Neural progenitor cell (in vitro differentiated cells): ENCODE measurements around the gene PLEKHA1. TPM values are rescaled to one million over a fixed set of nuclear protein-coding genes. Genes with fewer than 3 reads are reported as not detected.

Experiments
- DNase-seq: peaks from one replicate; pipeline ENCODE4 v3.0.0-alpha.2; 2016; ENCODE audit warnings: low spot score
- H2AFZ ChIP-seq: fragments of 200-600 bp; sonication (generic); replicated peaks from 2 replicates; pipeline ENCODE4 v1.6.1; 2016; ENCODE audit warnings: antibody characterized with exemption
- H3F3A ChIP-seq: fragments of 200-600 bp; sonication (generic); 2 replicates; pipeline ENCODE4 v1.6.1; 2016; ENCODE audit warnings: antibody characterized with exemption, low read depth
- H3K27ac ChIP-seq: fragments of 200-600 bp; sonication (generic); 2 replicates; pipeline ENCODE4 v1.5.1; 2016; ENCODE audit warnings: mild to moderate bottlenecking
- H3K27me3 ChIP-seq: fragments of 200-600 bp; sonication (generic); 2 replicates; pipeline ENCODE4 v1.6.1; 2016; ENCODE audit warnings: mild to moderate bottlenecking, moderate library complexity
- H3K36me3 ChIP-seq: fragments of 200-600 bp; sonication (generic); 2 replicates; pipeline ENCODE4 v1.5.1; 2016
- H3K4me1 ChIP-seq: fragments of 200-600 bp; sonication (generic); 2 replicates; pipeline ENCODE4 v1.6.1; 2016; ENCODE audit warnings: mixed run types
- H3K4me2 ChIP-seq: fragments of 200-600 bp; sonication (generic); 2 replicates; pipeline ENCODE4 v1.6.1; 2016
- H3K4me3 ChIP-seq: fragments of 200-600 bp; sonication (generic); 2 replicates; pipeline ENCODE4 v1.5.1; 2016
- H3K79me2 ChIP-seq: fragments of 200-600 bp; sonication (generic); 2 replicates; pipeline ENCODE4 v1.6.1; 2016; ENCODE audit warnings: low read depth
- H3K9ac ChIP-seq: fragments of 200-600 bp; sonication (generic); 2 replicates; pipeline ENCODE4 v1.6.1; 2016
- H3K9me3 ChIP-seq: fragments of 200-600 bp; sonication (generic); 2 replicates; pipeline ENCODE4 v1.5.1; 2016; ENCODE audit warnings: low read depth
- H4K20me1 ChIP-seq: fragments of 200-600 bp; sonication (generic); 2 replicates; pipeline ENCODE4 v1.6.1; 2016; ENCODE audit warnings: low read depth
- H3K27ac Mint-ChIP-seq: 3 replicates; pipeline ENCODE4 v1.8.0; 2021; ENCODE audit warnings: mixed read lengths
- H3K27me3 Mint-ChIP-seq: 2 replicates; pipeline ENCODE4 v1.8.0; 2022; ENCODE audit warnings: low read depth, mild to moderate bottlenecking, inconsistent platforms, moderate library complexity, mixed read lengths; ENCODE audit not compliant: insufficient read depth
- H3K36me3 Mint-ChIP-seq: 3 replicates; pipeline ENCODE4 v1.8.0; 2021; ENCODE audit warnings: mixed read lengths
- H3K4me1 Mint-ChIP-seq: 3 replicates; pipeline ENCODE4 v1.8.0; 2021; ENCODE audit warnings: mixed read lengths
- H3K4me3 Mint-ChIP-seq: 3 replicates; pipeline ENCODE4 v1.8.0; 2021; ENCODE audit warnings: mild to moderate bottlenecking, moderate library complexity, mixed read lengths
- H3K9me3 Mint-ChIP-seq: 3 replicates; pipeline ENCODE4 v1.8.0; 2020; ENCODE audit warnings: mixed read lengths
- EZH2 ChIP-seq: fragments of 200-600 bp; sonication (generic); IDR thresholded peaks from 2 replicates; pipeline ENCODE4 v1.6.1; 2017; ENCODE audit warnings: antibody characterized with exemption, mild to moderate bottlenecking, moderate library complexity
- EZH2phosphoT487 ChIP-seq: fragments of 200-600 bp; sonication (generic); IDR thresholded peaks from 2 replicates; pipeline ENCODE4 v1.6.1; 2017; ENCODE audit warnings: antibody characterized with exemption
- total RNA-seq: library from RNA; depleted of rRNA; stranded (reverse); fragments of >200 nt; gene quantifications from 2 replicates; pipeline ENCODE4 v1.2.3, GENCODE V29; 2015; ENCODE audit warnings: low replicate concordance
- TF ChIP-seq, protein P1 (sequence below): fragments of 200-600 bp; sonication (generic); IDR thresholded peaks from 2 replicates; pipeline ENCODE4 v1.5.1; 2017; ENCODE audit warnings: antibody characterized with exemption, mild to moderate bottlenecking

PLEKHA1 gene
- total RNA-seq, 1 donor from 2014 or later, result 79.1 TPM

DNA sequence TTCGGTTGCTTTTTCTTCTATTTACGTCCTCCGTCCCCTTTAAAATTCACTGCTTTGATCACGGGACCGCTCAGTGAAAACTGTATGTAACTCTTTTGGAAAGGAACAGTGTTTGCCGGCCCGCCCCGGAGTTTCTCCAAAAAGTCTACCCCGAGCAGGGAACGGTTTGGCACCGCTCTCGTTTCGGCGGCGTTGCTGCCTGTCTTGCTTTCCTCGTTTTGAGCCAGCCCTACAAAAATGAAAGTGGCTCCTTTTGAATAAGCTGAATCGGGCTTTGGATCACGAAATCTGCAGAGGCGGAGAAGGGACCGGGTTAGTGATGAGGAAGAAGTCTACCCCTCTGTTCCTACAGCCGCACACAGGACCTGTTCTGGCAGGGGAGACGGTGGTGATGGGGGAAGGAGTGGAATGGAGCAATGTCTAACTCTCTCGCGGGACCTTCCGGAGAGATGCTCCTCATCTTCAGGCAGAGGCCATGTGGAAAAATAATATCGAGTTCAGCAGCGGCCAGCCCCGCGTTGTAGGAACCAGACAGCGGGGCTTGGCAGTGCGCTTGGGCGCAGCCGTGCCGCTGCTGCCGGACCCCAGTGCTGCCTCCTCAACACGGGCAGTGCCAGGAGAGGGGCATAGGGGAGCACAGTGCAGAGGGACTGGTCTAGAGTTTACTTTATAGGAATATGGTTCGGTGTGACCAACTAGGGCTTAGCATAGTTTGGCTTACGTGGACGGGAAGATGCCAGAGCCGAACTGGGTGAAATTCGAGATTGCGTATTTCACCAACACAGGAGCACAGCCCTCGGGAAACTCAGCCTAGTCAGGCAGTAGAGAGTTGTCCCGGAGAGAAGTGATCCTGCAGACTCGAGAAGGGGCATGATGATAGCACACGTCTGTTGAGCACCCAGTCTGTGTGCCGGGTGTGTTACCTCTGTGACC lies 88.3 kb downstream of the PLEKHA1 start:
- H3K79me2 ChIP-seq, result no peaks in the 10 kb centered on the region
- DNase-seq, result peak; percentile 34

DNA sequence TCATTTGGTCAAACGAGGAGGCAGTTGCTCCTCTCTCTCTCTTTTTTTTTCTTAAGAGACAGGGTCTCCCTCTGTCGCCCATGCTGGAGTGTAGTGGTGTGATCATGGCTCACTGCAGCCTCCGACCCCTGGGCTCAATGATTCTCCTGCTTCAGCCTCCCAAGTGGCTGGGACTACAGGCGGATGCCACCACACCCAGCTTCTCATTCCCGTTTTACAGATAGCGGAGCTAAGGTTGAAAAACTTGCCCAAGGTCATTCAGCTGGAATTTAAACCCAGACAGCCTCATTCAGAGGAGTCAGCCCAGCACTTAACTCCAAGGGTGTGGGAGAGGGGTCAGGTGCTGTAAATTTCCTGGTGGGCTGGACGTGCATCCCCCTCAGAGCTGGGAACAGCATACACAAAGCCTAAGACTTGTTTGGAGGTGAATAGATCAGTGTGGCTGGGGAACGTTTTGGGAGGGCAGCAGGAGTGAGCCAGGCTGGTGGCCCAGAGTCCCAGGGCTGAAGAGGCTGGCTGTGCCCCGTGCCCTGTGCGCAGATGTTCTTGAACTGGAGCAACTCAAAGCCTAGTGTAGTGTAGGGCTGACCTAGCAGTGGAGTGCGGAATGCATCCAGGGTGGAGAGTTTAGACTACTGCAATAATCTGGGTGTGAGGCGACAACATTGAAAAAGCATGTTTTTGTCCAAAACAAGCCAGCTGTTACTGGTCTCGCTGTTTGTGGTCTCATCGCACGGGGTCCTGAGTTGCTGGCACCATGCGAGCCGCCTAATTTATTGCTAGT lies 89.2 kb downstream of the PLEKHA1 start:
- Histone ChIP-seq H4K20me1 (peaks cover 11% of the 10 kb centered on the region), H3K9ac (no peak overlapping the region), H3K4me3 (no peak overlapping the region), H3K4me1 (peaks cover 15% of the 10 kb centered on the region), H3K4me2 (peak overlapping the region; percentile 97), H3K36me3 (no peaks in the 10 kb centered on the region), H3K79me2 (no peaks in the 10 kb centered on the region), H3K27me3 (peaks cover 87% of the 10 kb centered on the region), H3K9me3 (no peaks in the 10 kb centered on the region), H3F3A (peaks cover 8% of the 10 kb centered on the region), H2AFZ (no peak overlapping the region), H3K27ac (no peak overlapping the region)
- TF ChIP-seq EZH2, result no peak
- TF ChIP-seq, protein P1, sequence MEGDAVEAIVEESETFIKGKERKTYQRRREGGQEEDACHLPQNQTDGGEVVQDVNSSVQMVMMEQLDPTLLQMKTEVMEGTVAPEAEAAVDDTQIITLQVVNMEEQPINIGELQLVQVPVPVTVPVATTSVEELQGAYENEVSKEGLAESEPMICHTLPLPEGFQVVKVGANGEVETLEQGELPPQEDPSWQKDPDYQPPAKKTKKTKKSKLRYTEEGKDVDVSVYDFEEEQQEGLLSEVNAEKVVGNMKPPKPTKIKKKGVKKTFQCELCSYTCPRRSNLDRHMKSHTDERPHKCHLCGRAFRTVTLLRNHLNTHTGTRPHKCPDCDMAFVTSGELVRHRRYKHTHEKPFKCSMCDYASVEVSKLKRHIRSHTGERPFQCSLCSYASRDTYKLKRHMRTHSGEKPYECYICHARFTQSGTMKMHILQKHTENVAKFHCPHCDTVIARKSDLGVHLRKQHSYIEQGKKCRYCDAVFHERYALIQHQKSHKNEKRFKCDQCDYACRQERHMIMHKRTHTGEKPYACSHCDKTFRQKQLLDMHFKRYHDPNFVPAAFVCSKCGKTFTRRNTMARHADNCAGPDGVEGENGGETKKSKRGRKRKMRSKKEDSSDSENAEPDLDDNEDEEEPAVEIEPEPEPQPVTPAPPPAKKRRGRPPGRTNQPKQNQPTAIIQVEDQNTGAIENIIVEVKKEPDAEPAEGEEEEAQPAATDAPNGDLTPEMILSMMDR, result no peak
- TF ChIP-seq EZH2phosphoT487, result no peak
- Mint-ChIP-seq H3K27ac (no peak overlapping the region), H3K9me3 (no peaks in the 10 kb centered on the region), H3K4me3 (peak overlapping the region; percentile 89), H3K36me3 (peaks cover 4% of the 10 kb centered on the region), H3K4me1 (peaks cover 22% of the 10 kb centered on the region), H3K27me3 (peaks cover 34% of the 10 kb centered on the region)
- DNase-seq, result no peak

More for the DNA sequence above, 88.3 kb downstream of the PLEKHA1 start:
- Mint-ChIP-seq H3K4me1 (peaks cover 29% of the 10 kb centered on the region), H3K9me3 (no peaks in the 10 kb centered on the region), H3K4me3 (peak overlapping the region; percentile 89), H3K27me3 (peaks cover 41% of the 10 kb centered on the region), H3K36me3 (peaks cover 4% of the 10 kb centered on the region), H3K27ac (no peak overlapping the region)
- peaks cover 8% of the 10 kb centered on the region for H3F3A ChIP-seq
- H3K4me3 ChIP-seq, result peak overlapping the region; percentile 62
- peaks cover 15% of the 10 kb centered on the region for H3K4me1 ChIP-seq
- H3K36me3 ChIP-seq, result no peaks in the 10 kb centered on the region
- TF ChIP-seq, protein P1, result no peak
- TF ChIP-seq EZH2phosphoT487 (peak; percentile 93), EZH2 (peak; percentile 97)
- peak overlapping the region; percentile 59 for H2AFZ ChIP-seq
- H3K4me2 ChIP-seq, result peak overlapping the region; percentile 97
- H3K9ac ChIP-seq, result no peak overlapping the region
- peaks cover 96% of the 10 kb centered on the region for H3K27me3 ChIP-seq
- H3K9me3 ChIP-seq, result no peaks in the 10 kb centered on the region
- H4K20me1 ChIP-seq, result peaks cover 11% of the 10 kb centered on the region
- no peak overlapping the region for H3K27ac ChIP-seq

DNA sequence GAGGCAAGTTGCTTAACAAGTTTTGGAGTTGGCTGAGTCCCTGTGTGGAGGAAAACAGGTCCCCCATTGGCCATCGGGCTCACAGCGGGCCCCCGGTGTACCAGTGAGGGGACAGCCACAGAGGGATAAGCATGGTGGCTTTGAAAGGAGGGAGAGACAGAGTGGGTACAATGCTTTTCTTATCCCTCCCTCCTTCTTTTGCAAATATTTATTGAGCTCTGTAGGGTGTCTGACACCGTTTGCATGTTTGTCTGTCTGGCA lies 89.7 kb downstream of the PLEKHA1 start:
- Mint-ChIP-seq H3K9me3 (no peaks in the 10 kb centered on the region), H3K36me3 (peaks cover 4% of the 10 kb centered on the region), H3K27ac (no peak overlapping the region), H3K27me3 (peaks cover 32% of the 10 kb centered on the region), H3K4me3 (no peak overlapping the region), H3K4me1 (peaks cover 18% of the 10 kb centered on the region)
- no peak overlapping the region for H2AFZ ChIP-seq
- H3F3A ChIP-seq, result peaks cover 8% of the 10 kb centered on the region
- no peaks in the 10 kb centered on the region for H3K79me2 ChIP-seq
- DNase-seq, result no peak
- H3K36me3 ChIP-seq, result no peaks in the 10 kb centered on the region
- peaks cover 11% of the 10 kb centered on the region for H4K20me1 ChIP-seq
- no peaks in the 10 kb centered on the region for H3K9me3 ChIP-seq
- H3K4me2 ChIP-seq, result no peak overlapping the region
- H3K27ac ChIP-seq, result no peak overlapping the region
- H3K27me3 ChIP-seq, result peaks cover 82% of the 10 kb centered on the region
- H3K9ac ChIP-seq, result no peak overlapping the region
- TF ChIP-seq EZH2phosphoT487 (no peak), EZH2 (no peak)
- TF ChIP-seq, protein P1, result no peak
- H3K4me1 ChIP-seq, result peaks cover 15% of the 10 kb centered on the region
- H3K4me3 ChIP-seq, result no peak overlapping the region
